ENCODE data around the gene TRIM46.
A peak's percentile ranks its signal among the peaks of the same experiment; 100 is the strongest.

TRIM46 gene

GRCh38 chr1:155171836-155172731, 1.6 kb upstream of the TRIM46 start:
- DNase-seq (ENCODE audit: low read depth in 2 of 2): no peak

GRCh38 chr1:155172732-155173477, 744 bp upstream of the TRIM46 start, which contains the start of gene KRTCAP2:
TSS of gene KRTCAP2 (minus strand) at chr1:155173304. CDS start at chr1:155173224, 80 bp downstream.
- DNase-seq (ENCODE audit: low read depth in 2 of 2): peak; percentile 86 to 88

GRCh38 chr1:155174324-155175280, 953 bp downstream of the TRIM46 start:
- no peak for DNase-seq (ENCODE audit: low read depth in 2 of 2)

DNA sequence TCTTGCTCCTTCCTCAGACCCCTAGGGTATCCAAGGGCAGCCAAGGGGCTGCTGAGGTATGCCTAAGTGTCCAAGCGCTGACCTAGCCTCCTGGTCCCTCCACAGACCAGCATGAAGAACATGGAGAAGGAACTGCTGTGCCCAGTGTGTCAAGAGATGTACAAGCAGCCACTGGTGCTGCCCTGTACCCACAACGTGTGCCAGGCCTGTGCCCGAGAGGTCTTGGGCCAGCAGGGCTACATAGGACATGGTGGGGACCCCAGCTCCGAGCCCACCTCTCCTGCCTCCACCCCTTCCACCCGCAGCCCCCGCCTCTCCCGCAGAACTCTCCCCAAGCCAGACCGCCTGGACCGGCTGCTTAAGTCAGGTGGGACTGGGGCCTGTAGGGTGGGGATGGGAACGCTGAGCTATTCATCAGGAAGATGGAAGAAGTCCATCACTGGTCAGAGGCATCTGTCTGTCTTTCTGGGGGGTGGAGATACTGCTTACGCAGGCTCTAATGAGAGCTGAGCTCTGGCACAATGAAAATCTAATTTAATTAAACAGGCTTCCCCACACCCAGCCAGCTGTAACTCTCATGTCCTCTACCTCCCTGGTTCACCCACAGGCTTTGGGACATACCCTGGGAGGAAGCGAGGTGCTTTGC, 1.8 kb downstream of the TRIM46 start:
- no peak for DNase-seq (ENCODE audit: low read depth in 2 of 2)

DNA sequence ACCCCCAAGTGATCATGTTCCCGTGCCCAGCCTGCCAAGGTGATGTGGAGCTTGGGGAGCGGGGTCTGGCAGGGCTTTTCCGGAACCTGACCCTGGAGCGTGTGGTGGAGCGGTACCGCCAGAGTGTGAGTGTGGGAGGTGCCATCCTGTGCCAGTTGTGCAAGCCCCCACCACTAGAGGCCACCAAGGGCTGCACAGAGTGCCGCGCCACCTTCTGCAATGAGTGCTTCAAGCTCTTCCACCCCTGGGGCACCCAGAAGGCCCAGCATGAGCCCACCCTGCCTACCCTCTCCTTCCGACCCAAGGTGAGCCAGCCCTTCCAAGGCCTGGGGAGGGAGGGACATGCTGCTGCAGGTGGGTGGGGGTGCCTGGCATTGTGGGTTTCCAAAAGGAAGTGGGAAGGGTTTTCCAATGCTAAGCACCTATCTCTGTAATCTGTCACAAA, 2.3 kb downstream of the TRIM46 start:
- DNase-seq (ENCODE audit: low read depth in 2 of 2): no peak

- peak; percentile 71 to 87 for DNase-seq (ENCODE audit: low read depth in 2 of 2)
Measured at GRCh38 chr1:155176544-155177071, 3.0 kb downstream of the TRIM46 start.

GRCh38 chr1:155177192-155177917, 3.7 kb downstream of the TRIM46 start:
- no peak for DNase-seq (ENCODE audit: low read depth in 2 of 2)

DNA sequence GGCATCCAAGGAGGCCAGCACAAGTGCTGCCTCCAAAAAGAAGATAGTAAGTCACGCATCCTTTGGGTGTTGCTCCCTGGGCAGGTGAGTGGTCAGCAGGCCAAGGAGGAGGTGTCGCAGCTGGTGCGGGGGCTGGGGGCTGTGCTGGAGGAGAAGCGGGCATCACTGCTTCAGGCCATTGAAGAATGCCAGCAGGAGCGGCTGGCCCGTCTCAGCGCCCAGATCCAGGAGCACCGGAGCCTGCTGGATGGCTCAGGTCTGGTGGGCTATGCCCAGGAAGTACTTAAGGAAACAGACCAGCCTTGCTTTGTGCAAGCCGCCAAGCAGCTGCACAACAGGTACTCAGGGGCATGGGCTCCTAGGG, 4.3 kb downstream of the TRIM46 start:
- no peak for DNase-seq (ENCODE audit: low read depth in 2 of 2)

GRCh38 chr1:155178441-155179111, 4.9 kb downstream of the TRIM46 start:
- DNase-seq (ENCODE audit: low read depth in 2 of 2): no peak

- no peak for DNase-seq (ENCODE audit: low read depth in 2 of 2)
Measured at GRCh38 chr1:155179112-155180031, 5.7 kb downstream of the TRIM46 start.

- no peak for DNase-seq (ENCODE audit: low read depth in 2 of 2)
Measured at GRCh38 chr1:155181371-155182051, 7.9 kb downstream of the TRIM46 start.

DNA sequence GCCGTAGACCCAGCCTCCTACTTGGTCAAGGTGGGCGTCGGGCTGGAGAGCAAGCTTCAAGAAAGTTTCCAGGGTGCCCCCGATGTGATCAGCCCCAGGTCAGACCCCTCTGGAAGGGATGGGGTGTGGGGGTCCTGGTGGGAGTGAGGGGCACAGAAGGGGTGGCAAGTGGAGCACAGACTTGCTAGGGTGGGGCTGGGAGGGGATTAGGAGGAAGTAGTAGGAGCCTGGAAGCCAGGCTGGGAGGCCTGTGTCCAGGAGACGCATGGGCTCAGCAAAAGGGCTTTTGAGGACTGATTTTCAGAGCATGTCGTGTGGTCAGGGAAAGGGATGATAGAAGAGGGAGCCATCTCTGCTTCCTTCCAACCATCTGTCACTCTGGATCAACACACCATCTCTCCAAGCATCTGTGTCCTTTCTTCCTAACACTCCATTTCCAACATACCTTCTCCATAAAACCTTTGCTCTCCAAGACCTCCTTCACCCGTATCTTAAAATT, 8.5 kb downstream of the TRIM46 start:
- DNase-seq (ENCODE audit: low read depth in 2 of 2): no peak

- DNase-seq (ENCODE audit: low read depth in 2 of 2): no peak
Measured at GRCh38 chr1:155183775-155184221, 10.1 kb downstream of the TRIM46 start.

DNA sequence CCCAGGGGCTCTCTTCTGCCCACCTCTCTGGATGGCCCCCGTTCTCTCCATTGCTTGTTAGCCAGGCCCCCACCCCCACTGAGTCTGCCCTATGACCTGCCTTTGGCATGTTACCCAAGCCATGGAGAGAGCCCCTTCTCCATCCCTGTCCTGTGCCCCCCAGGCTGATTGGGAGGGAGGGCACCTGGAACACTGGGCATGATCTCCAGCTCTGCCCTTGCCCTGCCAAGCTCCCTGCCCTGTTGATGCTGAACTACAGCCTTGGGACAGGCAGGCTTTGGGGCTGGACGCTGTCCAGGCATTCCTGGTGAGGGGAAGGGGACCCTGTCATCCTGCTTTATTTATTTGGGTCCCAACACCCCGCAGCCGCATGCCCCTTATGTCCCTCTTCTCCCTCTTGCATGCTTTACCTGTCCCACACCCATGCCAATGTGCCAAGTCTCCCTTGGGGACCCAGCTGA, 10.7 kb downstream of the TRIM46 start:
- DNase-seq (ENCODE audit: low read depth in 2 of 2): no peak

- no peak for DNase-seq (ENCODE audit: low read depth in 2 of 2)
Measured at GRCh38 chr1:155184835-155185782, 11.5 kb downstream of the TRIM46 start.

- DNase-seq (ENCODE audit: low read depth in 2 of 2): no peak
Measured at GRCh38 chr1:155185783-155186066, 12.1 kb downstream of the TRIM46 start.

All from stimulated activated CD8-positive, alpha-beta memory T cell treated with anti-CD3 and anti-CD28 coated beads, Interleukin-7, amount 100 ng/mL, for 1 hour (primary cell).